HEK293T (cell line): ENCODE data around the gene PGLYRP3.

Experiments
- ARNT ChIP-seq: fragments of 450-650 bp; IDR thresholded peaks from 2 replicates; pipeline ENCODE4 v1.6.1; 2017; ENCODE audit warnings: mild to moderate bottlenecking
- ELF4 ChIP-seq: fragments of 450-650 bp; IDR thresholded peaks from 2 replicates; pipeline ENCODE4 v1.6.1; 2017; ENCODE audit warnings: antibody characterized with exemption
- FOXK2 ChIP-seq: fragments of 450-650 bp; IDR thresholded peaks from 2 replicates; pipeline ENCODE4 v1.6.1; 2016; ENCODE audit warnings: mild to moderate bottlenecking
- FOXM1 ChIP-seq: fragments of 450-650 bp; IDR thresholded peaks from 2 replicates; pipeline ENCODE4 v1.6.1; 2017; ENCODE audit warnings: mild to moderate bottlenecking, borderline replicate concordance
- HDGF ChIP-seq: fragments of 450-650 bp; IDR thresholded peaks from 2 replicates; pipeline ENCODE4 v1.6.1; 2017; ENCODE audit warnings: antibody characterized with exemption, borderline replicate concordance
- L3MBTL2 ChIP-seq: fragments of 450-650 bp; conservative IDR thresholded peaks from 2 replicates; pipeline ENCODE4 v1.6.1; 2016; ENCODE audit warnings: mild to moderate bottlenecking
- LEF1 ChIP-seq: fragments of 450-650 bp; IDR thresholded peaks from 2 replicates; pipeline ENCODE4 v1.6.1; 2017; ENCODE audit warnings: mild to moderate bottlenecking, borderline replicate concordance
- PKNOX1 ChIP-seq: fragments of 450-650 bp; IDR thresholded peaks from 2 replicates; pipeline ENCODE4 v1.6.1; 2016
- SP1 ChIP-seq: fragments of 450-650 bp; IDR thresholded peaks from 2 replicates; pipeline ENCODE4 v1.6.1; 2017
- TARDBP ChIP-seq: fragments of 450-650 bp; IDR thresholded peaks from 2 replicates; pipeline ENCODE4 v1.6.1; 2016

GRCh38 chr1:153253076-153253475, 59.7 kb downstream of the PGLYRP3 start:
- no peak for TF ChIP-seq ARNT
- no peak for TF ChIP-seq HDGF
- TF ChIP-seq SP1, result no peak
- TF ChIP-seq FOXM1, result no peak
- TF ChIP-seq ELF4, result no peak
- no peak for TF ChIP-seq L3MBTL2
- no peak for TF ChIP-seq FOXK2
- TF ChIP-seq PKNOX1, result no peak
- no peak for TF ChIP-seq TARDBP
- no peak for TF ChIP-seq LEF1
